HG03571 (cell line): Measurements from ENCODE around the gene UGT2A2.

Experiments used
- ATAC-seq: cut with Tn5 transposase; IDR thresholded peaks from one replicate; pipeline ENCODE4 v1.9.1; 2021; ENCODE audit not compliant: unreplicated experiment

The UGT2A2 gene

GRCh38 chr4:69576251-69576877 lies 63.1 kb downstream of the UGT2A2 start:
- ATAC-seq: no peak

GRCh38 chr4:69568787-69569186 lies 70.7 kb downstream of the UGT2A2 start:
- ATAC-seq: no peak

GRCh38 chr4:69563424-69563823 lies 76.0 kb downstream of the UGT2A2 start:
- no peak for ATAC-seq

GRCh38 chr4:69549651-69550050 lies 89.8 kb downstream of the UGT2A2 start:
- ATAC-seq: no peak

GRCh38 chr4:69546134-69546765 lies 93.2 kb downstream of the UGT2A2 start:
- ATAC-seq: no peak
